H1 (cell line): Measurements from ENCODE around the gene GALR1.

Source experiments
- EZH2 ChIP-seq: fragments of 200-600 bp; sonication (generic); IDR thresholded peaks from 2 replicates; pipeline ENCODE4 v1.7.1; 2012; ENCODE audit warnings: low read depth, mild to moderate bottlenecking, moderate library complexity, low read length, inconsistent platforms; ENCODE audit not compliant: severe bottlenecking
- HDAC6 ChIP-seq: IDR thresholded peaks from one replicate; pipeline ENCODE4 v1.7.1; 2012; ENCODE audit warnings: low read depth, mild to moderate bottlenecking, inconsistent platforms, low read length, moderate library complexity
- JUN ChIP-seq: IDR thresholded peaks from 2 replicates; pipeline ENCODE4 v1.6.1; 2011; ENCODE audit warnings: low read depth, mild to moderate bottlenecking, improper control_type of control experiment, low read length
- KDM5A ChIP-seq: fragments of 200-600 bp; IDR thresholded peaks from 2 replicates; pipeline ENCODE4 v1.7.1; 2012; ENCODE audit warnings: mild to moderate bottlenecking, low read length, inconsistent platforms, mixed read lengths
- POLR2A ChIP-seq, 2 experiments: IDR thresholded peaks; 1 replicate in 1 of 2; 2 replicates in 1 of 2; pipeline ENCODE4 v1.6.1; 2011; ENCODE audit warnings: low read depth in 2 of 2, low read length in 2 of 2, mild to moderate bottlenecking in 2 of 2; ENCODE audit errors: control extremely low read depth in 1 of 2
- RAD21 ChIP-seq, 2 experiments: IDR thresholded peaks in 1 of 2; conservative IDR thresholded peaks in 1 of 2; 2 replicates each; pipeline ENCODE4 v1.6.1; 2011; ENCODE audit warnings: low read depth in 2 of 2, low read length in 2 of 2, improper control_type of control experiment in 1 of 2, inconsistent platforms in 1 of 2, mild to moderate bottlenecking in 1 of 2, moderate library complexity in 1 of 2
- RBBP5 ChIP-seq: IDR thresholded peaks from 2 replicates; pipeline ENCODE4 v1.7.1; 2012; ENCODE audit warnings: low read depth, mild to moderate bottlenecking, inconsistent platforms, low read length, moderate library complexity, borderline replicate concordance
- TAF7 ChIP-seq: optimal IDR thresholded peaks from 2 replicates; pipeline ENCODE3; 2011; ENCODE audit warnings: low read depth, mild to moderate bottlenecking, inconsistent platforms, low read length, moderate library complexity, borderline replicate concordance
- TF ChIP-seq, protein P1 (sequence below): IDR thresholded peaks from 2 replicates; pipeline ENCODE4 v1.6.1; 2012; ENCODE audit warnings: low read length, inconsistent platforms
- TF ChIP-seq, protein P2 (sequence below), 3 experiments: IDR thresholded peaks; 1 replicate in 2 of 3; 2 replicates in 1 of 3; pipeline versions ENCODE4 v1.5.1 to v1.6.1; 2011; ENCODE audit warnings: low read length in 3 of 3, mild to moderate bottlenecking in 3 of 3, inconsistent platforms in 2 of 3, low read depth in 1 of 3, moderate library complexity in 1 of 3; ENCODE audit not compliant: insufficient read depth in 1 of 3; ENCODE audit errors: control extremely low read depth in 1 of 3
- TF ChIP-seq, protein P3 (sequence below): IDR thresholded peaks from 2 replicates; pipeline ENCODE4 v1.6.1; 2011; ENCODE audit warnings: low read depth, mild to moderate bottlenecking, low read length; ENCODE audit not compliant: insufficient read depth

DNA sequence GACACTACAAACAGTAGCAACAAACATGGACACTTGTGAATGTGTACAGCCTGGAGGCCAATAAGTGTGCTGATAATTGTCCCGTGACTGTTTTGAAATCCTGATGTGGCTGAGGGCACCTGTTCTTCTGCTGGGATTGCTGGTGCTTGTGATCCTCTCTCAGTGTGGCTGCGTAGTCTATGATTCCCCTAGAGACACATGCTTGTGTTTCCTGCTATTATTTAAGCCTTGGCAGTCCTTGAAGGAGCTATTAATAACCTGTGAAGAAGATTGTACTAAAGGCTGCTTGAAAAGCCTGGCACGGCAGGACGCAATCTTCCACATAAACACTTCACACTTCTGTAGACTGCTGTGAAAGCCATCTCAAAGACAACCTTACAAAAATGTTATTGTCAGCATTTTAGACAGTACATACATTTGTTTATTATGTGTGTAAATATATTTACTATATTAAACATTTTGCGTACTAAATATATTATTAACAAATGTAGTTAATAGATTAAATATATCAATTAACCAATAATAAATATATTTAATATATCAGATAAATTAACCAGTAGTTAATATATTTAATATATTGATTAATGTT lies 71.4 kb downstream of the GALR1 start:
- TF ChIP-seq, protein P1, sequence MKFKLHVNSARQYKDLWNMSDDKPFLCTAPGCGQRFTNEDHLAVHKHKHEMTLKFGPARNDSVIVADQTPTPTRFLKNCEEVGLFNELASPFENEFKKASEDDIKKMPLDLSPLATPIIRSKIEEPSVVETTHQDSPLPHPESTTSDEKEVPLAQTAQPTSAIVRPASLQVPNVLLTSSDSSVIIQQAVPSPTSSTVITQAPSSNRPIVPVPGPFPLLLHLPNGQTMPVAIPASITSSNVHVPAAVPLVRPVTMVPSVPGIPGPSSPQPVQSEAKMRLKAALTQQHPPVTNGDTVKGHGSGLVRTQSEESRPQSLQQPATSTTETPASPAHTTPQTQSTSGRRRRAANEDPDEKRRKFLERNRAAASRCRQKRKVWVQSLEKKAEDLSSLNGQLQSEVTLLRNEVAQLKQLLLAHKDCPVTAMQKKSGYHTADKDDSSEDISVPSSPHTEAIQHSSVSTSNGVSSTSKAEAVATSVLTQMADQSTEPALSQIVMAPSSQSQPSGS: no peak
- TF ChIP-seq, protein P2, sequence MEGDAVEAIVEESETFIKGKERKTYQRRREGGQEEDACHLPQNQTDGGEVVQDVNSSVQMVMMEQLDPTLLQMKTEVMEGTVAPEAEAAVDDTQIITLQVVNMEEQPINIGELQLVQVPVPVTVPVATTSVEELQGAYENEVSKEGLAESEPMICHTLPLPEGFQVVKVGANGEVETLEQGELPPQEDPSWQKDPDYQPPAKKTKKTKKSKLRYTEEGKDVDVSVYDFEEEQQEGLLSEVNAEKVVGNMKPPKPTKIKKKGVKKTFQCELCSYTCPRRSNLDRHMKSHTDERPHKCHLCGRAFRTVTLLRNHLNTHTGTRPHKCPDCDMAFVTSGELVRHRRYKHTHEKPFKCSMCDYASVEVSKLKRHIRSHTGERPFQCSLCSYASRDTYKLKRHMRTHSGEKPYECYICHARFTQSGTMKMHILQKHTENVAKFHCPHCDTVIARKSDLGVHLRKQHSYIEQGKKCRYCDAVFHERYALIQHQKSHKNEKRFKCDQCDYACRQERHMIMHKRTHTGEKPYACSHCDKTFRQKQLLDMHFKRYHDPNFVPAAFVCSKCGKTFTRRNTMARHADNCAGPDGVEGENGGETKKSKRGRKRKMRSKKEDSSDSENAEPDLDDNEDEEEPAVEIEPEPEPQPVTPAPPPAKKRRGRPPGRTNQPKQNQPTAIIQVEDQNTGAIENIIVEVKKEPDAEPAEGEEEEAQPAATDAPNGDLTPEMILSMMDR (IDR thresholded peaks at IDR 0.05; ENCODE audit: control extremely low read depth in 1 of 3, insufficient read depth in 1 of 3, low read depth in 1 of 3, low read length in 3 of 3): no peak
- TF ChIP-seq RBBP5 (no peak), TAF7 (no peak), EZH2 (no peak), POLR2A (IDR thresholded peaks at IDR 0.05; ENCODE audit: control extremely low read depth in 1 of 2, low read depth in 2 of 2, low read length in 2 of 2) (no peak), KDM5A (no peak), RAD21 (IDR thresholded peaks at IDR 0.05 in 1 of 2, conservative IDR thresholded peaks at IDR 0.05 in 1 of 2; ENCODE audit: low read depth in 2 of 2, low read length in 2 of 2) (no peak), JUN (no peak), HDAC6 (no peak)
- TF ChIP-seq, protein P3, sequence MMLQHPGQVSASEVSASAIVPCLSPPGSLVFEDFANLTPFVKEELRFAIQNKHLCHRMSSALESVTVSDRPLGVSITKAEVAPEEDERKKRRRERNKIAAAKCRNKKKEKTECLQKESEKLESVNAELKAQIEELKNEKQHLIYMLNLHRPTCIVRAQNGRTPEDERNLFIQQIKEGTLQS: no peak
